ENCODE data around the gene GPR146. TPM values are rescaled to one million over a fixed set of nuclear protein-coding genes. Genes with fewer than 3 reads are reported as not detected.

The GPR146 gene
- total RNA-seq, 1 experiment from 2014 or later, result 0.92 TPM

- peak overlapping the region; percentile 90; the same call in 1 of the 2 replicates for H3K27ac Mint-ChIP-seq
- H3K27me3 Mint-ChIP-seq (ENCODE audit: low read depth), result peaks cover 4% of the 10 kb centered on the region; the same call in 1 of the 2 replicates
- DNase-seq (ENCODE audit: low spot score) (no peak), ATAC-seq (no peak)
- H3K4me3 Mint-ChIP-seq, result no peak overlapping the region
- H3K9me3 Mint-ChIP-seq, result peaks cover 9% of the 10 kb centered on the region
- peaks cover 7% of the 10 kb centered on the region; the same call in 1 of the 2 replicates for H3K4me1 Mint-ChIP-seq
- CTCF ChIA-PET, result no interaction called here
- POLR2A ChIA-PET, result no interaction called here
- H3K36me3 Mint-ChIP-seq, result peaks cover 11% of the 10 kb centered on the region
- no peak for TF ChIP-seq ATF2 (CRISPR knock-in tag; IDR thresholded peaks at IDR 0.05; ENCODE audit: borderline replicate concordance, low read depth)
- no peak for TF ChIP-seq RORB (CRISPR knock-in tag; IDR thresholded peaks at IDR 0.05)
- no peak for TF ChIP-seq E2F5 (CRISPR knock-in tag; IDR thresholded peaks at IDR 0.05)
- no peak for TF ChIP-seq TEAD4 (CRISPR knock-in tag; IDR thresholded peaks at IDR 0.05)
- no peak for TF ChIP-seq NR2C2 (CRISPR knock-in tag; IDR thresholded peaks at IDR 0.05)
- no peak for TF ChIP-seq E2F4 (CRISPR knock-in tag; IDR thresholded peaks at IDR 0.05; ENCODE audit: borderline replicate concordance, low read depth)
- TF ChIP-seq NR1H2 (CRISPR knock-in tag; IDR thresholded peaks at IDR 0.05), result no peak
- no peak for TF ChIP-seq ZNF425 (CRISPR knock-in tag; conservative IDR thresholded peaks at IDR 0.05)
- TF ChIP-seq FOXK1 (CRISPR knock-in tag; IDR thresholded peaks at IDR 0.05), result no peak
- TF ChIP-seq E2F1 (CRISPR knock-in tag; IDR thresholded peaks at IDR 0.05), result no peak
Measured at GRCh38 chr7:1030444-1031070, 13.8 kb upstream of the GPR146 start.

GRCh38 chr7:1031716-1032455 lies 12.5 kb upstream of the GPR146 start:
- Mint-ChIP-seq H3K36me3 (peaks cover 15% of the 10 kb centered on the region), H3K9me3 (peaks cover 11% of the 10 kb centered on the region), H3K27ac (peak overlapping the region; percentile 36), H3K4me3 (no peak overlapping the region), H3K27me3 (ENCODE audit: low read depth) (peaks cover 5% of the 10 kb centered on the region; the same call in 1 of the 2 replicates), H3K4me1 (peaks cover 7% of the 10 kb centered on the region; the same call in 1 of the 2 replicates)
- ATAC-seq (no peak), DNase-seq (ENCODE audit: low spot score) (no peak)
- ChIA-PET CTCF (no interaction called here), POLR2A (no interaction called here)
- TF ChIP-seq ATF2 (CRISPR knock-in tag; IDR thresholded peaks at IDR 0.05; ENCODE audit: borderline replicate concordance, low read depth) (no peak), MXD4 (CRISPR knock-in tag; IDR thresholded peaks at IDR 0.05; ENCODE audit: borderline replicate concordance) (no peak), PREB (CRISPR knock-in tag; IDR thresholded peaks at IDR 0.05; ENCODE audit: borderline replicate concordance) (no peak), NFYB (CRISPR knock-in tag; conservative IDR thresholded peaks at IDR 0.05; ENCODE audit: low read depth) (no peak), ESRRA (CRISPR knock-in tag; IDR thresholded peaks at IDR 0.05; ENCODE audit: borderline replicate concordance) (no peak), SMAD4 (CRISPR knock-in tag; IDR thresholded peaks at IDR 0.05) (no peak), TEAD1 (CRISPR knock-in tag; IDR thresholded peaks at IDR 0.05) (no peak), TCF7 (CRISPR knock-in tag; IDR thresholded peaks at IDR 0.05; ENCODE audit: low read depth) (no peak), NR3C1 (CRISPR knock-in tag; conservative IDR thresholded peaks at IDR 0.05; ENCODE audit: low read depth) (no peak)
